ENCODE data around the gene HP1BP3.

Gene HP1BP3

GRCh38 chr1:20787840-20788795 lies 1.0 kb upstream of the HP1BP3 start:
- H3K36me3 ChIP-seq (ENCODE audit: control insufficient read depth in 1 of 2, insufficient read depth in 2 of 2, low read depth in 1 of 2, low read length in 2 of 2), result no peaks in the 10 kb centered on the region
- peak overlapping the region; percentile 79 for H4K8ac ChIP-seq (ENCODE audit: low read length)
- no peak overlapping the region for H2BK15ac ChIP-seq (ENCODE audit: low read depth, poor library complexity, severe bottlenecking)
- no peaks in the 10 kb centered on the region for H3K27me3 ChIP-seq (ENCODE audit: control insufficient read depth in 1 of 2, insufficient read depth in 1 of 2, low read length in 2 of 2)
- H3K14ac ChIP-seq (ENCODE audit: low read length in 2 of 2), result no peak overlapping the region
- H3K18ac ChIP-seq (ENCODE audit: low read depth in 1 of 2, low read length in 2 of 2), result peak overlapping the region in 1 of 2 experiments; percentile 76
- no peak overlapping the region for H2AK5ac ChIP-seq (ENCODE audit: low read length, severe bottlenecking)
- H3K27ac ChIP-seq (ENCODE audit: low read length, poor library complexity, severe bottlenecking), result peak overlapping the region; percentile 99
- no peak overlapping the region for H2BK5ac ChIP-seq (ENCODE audit: low read depth, low read length, poor library complexity, severe bottlenecking)
- no peaks in the 10 kb centered on the region for H3K9me3 ChIP-seq (ENCODE audit: control insufficient read depth, low read length)
- H3K4me2 ChIP-seq (ENCODE audit: low read length, poor library complexity, severe bottlenecking), result peak overlapping the region; percentile 93
- WGBS, result 46% methylated on average over 22 of the region's 22 CpGs
- H3K79me1 ChIP-seq (replicated peaks; ENCODE audit: low read length, poor library complexity, severe bottlenecking), result peaks cover 1% of the 10 kb centered on the region
- DNase-seq, result peak; percentile 89
- peak overlapping the region; percentile 89 to 99 for H3K4me3 ChIP-seq (ENCODE audit: insufficient read depth in 1 of 2, low read depth in 1 of 2, low read length in 2 of 2)
- peaks cover 7% of the 10 kb centered on the region for H3K4me1 ChIP-seq (ENCODE audit: control insufficient read depth, insufficient read depth, low read depth, low read length)
- H3K4ac ChIP-seq (ENCODE audit: low read depth in 1 of 2, low read length in 2 of 2), result peak overlapping the region; percentile 46 to 99
- H3K9ac ChIP-seq (ENCODE audit: low read length), result peak overlapping the region; percentile 95
- H3K23ac ChIP-seq (ENCODE audit: low read length in 2 of 2), result peak overlapping the region in 1 of 2 experiments; percentile 7
- H2BK120ac ChIP-seq (ENCODE audit: low read depth, low read length), result peak overlapping the region; percentile 64
- H2BK12ac ChIP-seq (ENCODE audit: low read length in 2 of 2), result no peak overlapping the region
- H4K91ac ChIP-seq (ENCODE audit: low read length), result no peak overlapping the region
- peak overlapping the region; percentile 55 for H2AFZ ChIP-seq (ENCODE audit: low read depth, low read length)

GRCh38 chr1:20786253-20787028 lies 666 bp downstream of the HP1BP3 start:
- Histone ChIP-seq H3K27ac (ENCODE audit: low read length, poor library complexity, severe bottlenecking) (peak overlapping the region; percentile 81), H3K4ac (ENCODE audit: low read depth in 1 of 2, low read length in 2 of 2) (peak overlapping the region; percentile 80 to 96), H3K79me1 (replicated peaks; ENCODE audit: low read length, poor library complexity, severe bottlenecking) (peaks cover 1% of the 10 kb centered on the region), H3K4me3 (ENCODE audit: insufficient read depth in 1 of 2, low read depth in 1 of 2, low read length in 2 of 2) (peak overlapping the region; percentile 99 to 100), H2AK5ac (ENCODE audit: low read length, severe bottlenecking) (peak overlapping the region; percentile 16), H2AFZ (ENCODE audit: low read depth, low read length) (peak overlapping the region; percentile 56), H3K36me3 (ENCODE audit: control insufficient read depth in 1 of 2, insufficient read depth in 2 of 2, low read depth in 1 of 2, low read length in 2 of 2) (no peaks in the 10 kb centered on the region), H4K91ac (ENCODE audit: low read length) (peak overlapping the region; percentile 94), H3K18ac (ENCODE audit: low read depth in 1 of 2, low read length in 2 of 2) (peak overlapping the region; percentile 98), H4K8ac (ENCODE audit: low read length) (peak overlapping the region; percentile 72), H2BK15ac (ENCODE audit: low read depth, poor library complexity, severe bottlenecking) (peak overlapping the region; percentile 90), H2BK5ac (ENCODE audit: low read depth, low read length, poor library complexity, severe bottlenecking) (peak overlapping the region; percentile 96), H2BK120ac (ENCODE audit: low read depth, low read length) (peak overlapping the region; percentile 94), H3K14ac (ENCODE audit: low read length in 2 of 2) (peak overlapping the region in 1 of 2 experiments; percentile 100), H3K4me2 (ENCODE audit: low read length, poor library complexity, severe bottlenecking) (peak overlapping the region; percentile 66), H3K9ac (ENCODE audit: low read length) (peak overlapping the region; percentile 98), H3K27me3 (ENCODE audit: control insufficient read depth in 1 of 2, insufficient read depth in 1 of 2, low read length in 2 of 2) (no peaks in the 10 kb centered on the region), H2BK12ac (ENCODE audit: low read length in 2 of 2) (peak overlapping the region in 1 of 2 experiments; percentile 69), H3K23ac (ENCODE audit: low read length in 2 of 2) (peak overlapping the region; percentile 15 to 99), H3K4me1 (ENCODE audit: control insufficient read depth, insufficient read depth, low read depth, low read length) (peaks cover 7% of the 10 kb centered on the region), H3K9me3 (ENCODE audit: control insufficient read depth, low read length) (no peaks in the 10 kb centered on the region)
- peak; percentile 95 for DNase-seq
- WGBS, result under 1% methylated on average over 47 of the region's 102 CpGs

- H3K4me2 ChIP-seq (ENCODE audit: low read length, poor library complexity, severe bottlenecking), result peak overlapping the region; percentile 66
- peak overlapping the region; percentile 73 for H3K27ac ChIP-seq (ENCODE audit: low read length, poor library complexity, severe bottlenecking)
- WGBS, result under 1% methylated on average over 16 of the region's 16 CpGs
- no peak overlapping the region for H2BK120ac ChIP-seq (ENCODE audit: low read depth, low read length)
- no peak overlapping the region for H2AFZ ChIP-seq (ENCODE audit: low read depth, low read length)
- peak overlapping the region in 1 of 2 experiments; percentile 99 for H3K23ac ChIP-seq (ENCODE audit: low read length in 2 of 2)
- H3K18ac ChIP-seq (ENCODE audit: low read depth in 1 of 2, low read length in 2 of 2), result peak overlapping the region; percentile 97 to 98
- H3K4me3 ChIP-seq (ENCODE audit: insufficient read depth in 1 of 2, low read depth in 1 of 2, low read length in 2 of 2), result peak overlapping the region; percentile 99 to 100
- H3K14ac ChIP-seq (ENCODE audit: low read length in 2 of 2), result no peak overlapping the region
- peak overlapping the region; percentile 16 for H2AK5ac ChIP-seq (ENCODE audit: low read length, severe bottlenecking)
- H3K4ac ChIP-seq (ENCODE audit: low read depth in 1 of 2, low read length in 2 of 2), result peak overlapping the region; percentile 80 to 96
- H2BK15ac ChIP-seq (ENCODE audit: low read depth, poor library complexity, severe bottlenecking), result no peak overlapping the region
- no peaks in the 10 kb centered on the region for H3K36me3 ChIP-seq (ENCODE audit: control insufficient read depth in 1 of 2, insufficient read depth in 2 of 2, low read depth in 1 of 2, low read length in 2 of 2)
- peak overlapping the region; percentile 98 for H3K9ac ChIP-seq (ENCODE audit: low read length)
- no peak overlapping the region for H2BK12ac ChIP-seq (ENCODE audit: low read length in 2 of 2)
- DNase-seq, result no peak
- peaks cover 1% of the 10 kb centered on the region for H3K79me1 ChIP-seq (replicated peaks; ENCODE audit: low read length, poor library complexity, severe bottlenecking)
- no peak overlapping the region for H2BK5ac ChIP-seq (ENCODE audit: low read depth, low read length, poor library complexity, severe bottlenecking)
- peak overlapping the region; percentile 72 for H4K8ac ChIP-seq (ENCODE audit: low read length)
- no peaks in the 10 kb centered on the region for H3K27me3 ChIP-seq (ENCODE audit: control insufficient read depth in 1 of 2, insufficient read depth in 1 of 2, low read length in 2 of 2)
- H3K9me3 ChIP-seq (ENCODE audit: control insufficient read depth, low read length), result no peaks in the 10 kb centered on the region
- H4K91ac ChIP-seq (ENCODE audit: low read length), result no peak overlapping the region
- peaks cover 7% of the 10 kb centered on the region for H3K4me1 ChIP-seq (ENCODE audit: control insufficient read depth, insufficient read depth, low read depth, low read length)
Observed at GRCh38 chr1:20785907-20786252, 1.2 kb downstream of the HP1BP3 start.

GRCh38 chr1:20775700-20776099 lies 11.4 kb downstream of the HP1BP3 start:
- peaks cover 1% of the 10 kb centered on the region for H3K4me1 ChIP-seq (ENCODE audit: control insufficient read depth, insufficient read depth, low read depth, low read length)
- no peak overlapping the region for H2BK120ac ChIP-seq (ENCODE audit: low read depth, low read length)
- no peak overlapping the region for H2BK15ac ChIP-seq (ENCODE audit: low read depth, poor library complexity, severe bottlenecking)
- DNase-seq, result no peak
- H3K14ac ChIP-seq (ENCODE audit: low read length in 2 of 2), result no peak overlapping the region
- no peak overlapping the region for H3K23ac ChIP-seq (ENCODE audit: low read length in 2 of 2)
- H3K4ac ChIP-seq (ENCODE audit: low read depth in 1 of 2, low read length in 2 of 2), result no peak overlapping the region
- H4K8ac ChIP-seq (ENCODE audit: low read length), result no peak overlapping the region
- H3K79me1 ChIP-seq (replicated peaks; ENCODE audit: low read length, poor library complexity, severe bottlenecking), result peaks cover 5% of the 10 kb centered on the region
- no peak overlapping the region for H3K27ac ChIP-seq (ENCODE audit: low read length, poor library complexity, severe bottlenecking)
- no peak overlapping the region for H2AFZ ChIP-seq (ENCODE audit: low read depth, low read length)
- no peak overlapping the region for H3K9ac ChIP-seq (ENCODE audit: low read length)
- H3K36me3 ChIP-seq (ENCODE audit: control insufficient read depth in 1 of 2, insufficient read depth in 2 of 2, low read depth in 1 of 2, low read length in 2 of 2), result peaks cover 12 to 88% of the 10 kb centered on the region in 2 experiments
- H3K9me3 ChIP-seq (ENCODE audit: control insufficient read depth, low read length), result no peaks in the 10 kb centered on the region
- H3K27me3 ChIP-seq (ENCODE audit: control insufficient read depth in 1 of 2, insufficient read depth in 1 of 2, low read length in 2 of 2), result no peaks in the 10 kb centered on the region
- no peak overlapping the region for H3K4me3 ChIP-seq (ENCODE audit: insufficient read depth in 1 of 2, low read depth in 1 of 2, low read length in 2 of 2)
- no peak overlapping the region for H2BK12ac ChIP-seq (ENCODE audit: low read length in 2 of 2)
- H4K91ac ChIP-seq (ENCODE audit: low read length), result no peak overlapping the region
- no peak overlapping the region for H3K4me2 ChIP-seq (ENCODE audit: low read length, poor library complexity, severe bottlenecking)
- H3K18ac ChIP-seq (ENCODE audit: low read depth in 1 of 2, low read length in 2 of 2), result no peak overlapping the region
- no peak overlapping the region for H2AK5ac ChIP-seq (ENCODE audit: low read length, severe bottlenecking)
- no peak overlapping the region for H2BK5ac ChIP-seq (ENCODE audit: low read depth, low read length, poor library complexity, severe bottlenecking)
- WGBS, result 100% methylated on average over 2 of the region's 4 CpGs

Data from mesenchymal stem cell (in vitro differentiated cells and primary cell).